WERI-Rb-1 (cell line): ENCODE results near the gene AGPAT3.

Experiments
- DNase-seq: peaks from one replicate; pipeline ENCODE4 v3.0.0-alpha.2; 2020
- H3K27ac ChIP-seq: fragments of 250-450 bp; sonication (Bioruptor Pico); 2 replicates; pipeline ENCODE4 v1.5.1; 2020; ENCODE audit warnings: mild to moderate bottlenecking, moderate library complexity
- H3K27me3 ChIP-seq: fragments of 250-450 bp; sonication (Bioruptor Pico); 2 replicates; pipeline ENCODE4 v1.5.1; 2021; ENCODE audit warnings: mild to moderate bottlenecking, low read depth, moderate library complexity; ENCODE audit not compliant: insufficient read depth, severe bottlenecking
- H3K36me3 ChIP-seq: fragments of 250-450 bp; sonication (Bioruptor Pico); 2 replicates; pipeline ENCODE4 v1.5.1; 2020; ENCODE audit warnings: mild to moderate bottlenecking, moderate library complexity
- H3K4me3 ChIP-seq: 2 replicates; pipeline ENCODE4 v1.5.1; 2011; ENCODE audit warnings: low read depth, mild to moderate bottlenecking, control low read depth, low read length
- H3K9me3 ChIP-seq: fragments of 250-450 bp; sonication (Bioruptor Pico); 2 replicates; pipeline ENCODE4 v1.5.1; 2021; ENCODE audit warnings: mild to moderate bottlenecking, moderate library complexity; ENCODE audit not compliant: severe bottlenecking
- CTCF ChIP-seq: IDR thresholded peaks from 2 replicates; pipeline ENCODE4 v1.5.1; 2011; ENCODE audit warnings: low read depth, mild to moderate bottlenecking, control low read depth, inconsistent platforms, low read length

AGPAT3 gene

GRCh38 chr21:43865540-43866259 lies 677 bp downstream of the AGPAT3 start:
- no peaks in the 10 kb centered on the region for H3K9me3 ChIP-seq
- H3K27ac ChIP-seq: peak overlapping the region; percentile 57
- H3K27me3 ChIP-seq: no peaks in the 10 kb centered on the region
- peak overlapping the region; percentile 75 for H3K4me3 ChIP-seq
- TF ChIP-seq CTCF: no peak
- H3K36me3 ChIP-seq: peaks cover 31% of the 10 kb centered on the region
- no peak for DNase-seq

GRCh38 chr21:43866260-43866629 lies 1.2 kb downstream of the AGPAT3 start:
- Histone ChIP-seq H3K27me3 (no peaks in the 10 kb centered on the region), H3K9me3 (no peaks in the 10 kb centered on the region), H3K27ac (no peak overlapping the region), H3K4me3 (peak overlapping the region; percentile 75), H3K36me3 (peaks cover 31% of the 10 kb centered on the region)
- no peak for DNase-seq
- no peak for TF ChIP-seq CTCF

GRCh38 chr21:43866659-43867331 lies 1.8 kb downstream of the AGPAT3 start:
- H3K9me3 ChIP-seq: no peaks in the 10 kb centered on the region
- TF ChIP-seq CTCF: no peak
- no peak overlapping the region for H3K4me3 ChIP-seq
- DNase-seq: no peak
- H3K27ac ChIP-seq: no peak overlapping the region
- peaks cover 31% of the 10 kb centered on the region for H3K36me3 ChIP-seq
- no peaks in the 10 kb centered on the region for H3K27me3 ChIP-seq

GRCh38 chr21:43867332-43867703 lies 2.3 kb downstream of the AGPAT3 start:
- no peak for TF ChIP-seq CTCF
- Histone ChIP-seq H3K9me3 (no peaks in the 10 kb centered on the region), H3K27ac (no peak overlapping the region), H3K4me3 (no peak overlapping the region), H3K27me3 (no peaks in the 10 kb centered on the region), H3K36me3 (peaks cover 31% of the 10 kb centered on the region)
- no peak for DNase-seq

- no peak for TF ChIP-seq CTCF
- Histone ChIP-seq H3K36me3 (peaks cover 32% of the 10 kb centered on the region), H3K9me3 (no peaks in the 10 kb centered on the region), H3K4me3 (no peak overlapping the region), H3K27me3 (no peaks in the 10 kb centered on the region), H3K27ac (no peak overlapping the region)
- no peak for DNase-seq
Observed at GRCh38 chr21:43867948-43868347, 2.9 kb downstream of the AGPAT3 start.

GRCh38 chr21:43868461-43868860 lies 3.4 kb downstream of the AGPAT3 start:
- Histone ChIP-seq H3K9me3 (no peaks in the 10 kb centered on the region), H3K4me3 (no peak overlapping the region), H3K27ac (no peak overlapping the region), H3K36me3 (peaks cover 38% of the 10 kb centered on the region), H3K27me3 (no peaks in the 10 kb centered on the region)
- no peak for TF ChIP-seq CTCF
- DNase-seq: no peak
